ENCODE measurements around the gene HMGB1.
"Not testable (repeated sequence)": the region's sequence is repeated elsewhere in the genome, so short reads cannot be mapped to it uniquely, and the experiment has no call there.

- TF ChIP-seq CTCF (IDR thresholded peaks at IDR 0.05), result peak; percentile 54 to 63 (median 56)
- not testable (repeated sequence) for TF ChIP-seq POLR2A (IDR thresholded peaks at IDR 0.05; ENCODE audit: low read depth)
Observed at GRCh38 chr13:30461279-30462066, 4.3 kb downstream of the HMGB1 start.
